GM12872 (cell line): ENCODE results near the gene HTR1E.

ENCODE experiments used
- CTCF ChIP-seq: IDR thresholded peaks from 3 replicates; pipeline ENCODE4 v1.5.1; 2011; ENCODE audit warnings: low read depth, mild to moderate bottlenecking, low read length, moderate library complexity; ENCODE audit not compliant: insufficient read depth

HTR1E gene

GRCh38 chr6:87012035-87012434 lies 74.7 kb downstream of the HTR1E start:
- TF ChIP-seq CTCF = no peak

GRCh38 chr6:87012743-87013142 lies 75.4 kb downstream of the HTR1E start:
- TF ChIP-seq CTCF = no peak

GRCh38 chr6:87016772-87017171 lies 79.4 kb downstream of the HTR1E start:
- TF ChIP-seq CTCF = no peak

- no peak for TF ChIP-seq CTCF
Observed at GRCh38 chr6:87027021-87027420, 89.7 kb downstream of the HTR1E start.

GRCh38 chr6:87029711-87030314 lies 92.5 kb downstream of the HTR1E start:
- TF ChIP-seq CTCF = peak; percentile 59

GRCh38 chr6:87040729-87041128 lies 103.4 kb downstream of the HTR1E start:
- no peak for TF ChIP-seq CTCF

- TF ChIP-seq CTCF = no peak
Observed at GRCh38 chr6:87045521-87046075, 108.3 kb downstream of the HTR1E start.
